ENCODE results near the gene TREML1. TPM values are rescaled to one million over a fixed set of nuclear protein-coding genes. Genes with fewer than 3 reads are reported as not detected.

Gene TREML1
- total RNA-seq: 1 to 10 TPM in 3 of 9 donors, under 1 TPM in 4, not detected in 2; 0.28 to 2.5 (median 0.68) TPM
- polyA plus RNA-seq: 1 to 10 TPM in 2 of 3 donors, under 1 TPM in 1; 0.42 to 4.7 (median 3.2) TPM
- long read RNA-seq, donor 1: 0 reads
- long read RNA-seq, donor 2, partial matches to known transcripts: 0 of 1 reads
- long read RNA-seq, donor 2, other reads (novel, unspliced or antisense): 0 of 1 reads
- long read RNA-seq, donor 3, partial matches to known transcripts: 0 of 1 reads
- long read RNA-seq, donor 3, other reads (novel, unspliced or antisense): 0 of 1 reads
- long read RNA-seq, donor 4: 0 reads
- long read RNA-seq, donor 5: 0 reads
- long read RNA-seq, donor 6: 0 reads
- long read RNA-seq, donor 7, partial matches to known transcripts: 0 of 1 reads
- long read RNA-seq, donor 7, other reads (novel, unspliced or antisense): 0 of 1 reads
- long read RNA-seq, donor 8, partial matches to known transcripts: 0 of 1 reads
- long read RNA-seq, donor 8, other reads (novel, unspliced or antisense): 0 of 1 reads
- long read RNA-seq, donor 9: 0 reads
- long read RNA-seq, donor 10: 0 reads

- H3K4me3 ChIP-seq: no peak within 1 kb of the TSS
- 63 to 79% (median 69%) methylated on average over 3 to 5 of the region's 5 CpGs for WGBS, 4 donors
- intact Hi-C loops (cut with DNase I): no loop called here
- TF ChIP-seq CTCF (IDR thresholded peaks at IDR 0.05): no peak
- TF ChIP-seq POLR2A (IDR thresholded peaks at IDR 0.05): no peak
- H3K27me3 ChIP-seq: no peaks in the 10 kb centered on the region
- H3K4me1 ChIP-seq (replicated peaks in 1 of 2): peaks cover 0 to 4% of the 10 kb centered on the region in 2 donors
- no peaks in the 10 kb centered on the region for H3K9me3 ChIP-seq (replicated peaks in 1 of 3)
- DNase-seq: no peak
- no peak within 1 kb of the TSS for H3K27ac ChIP-seq
- no peaks in the 10 kb centered on the region for H3K36me3 ChIP-seq (replicated peaks in 1 of 2)
Observed at GRCh38 chr6:41153992-41154625, at the start of gene TREML1. TSS of gene TREML1 (minus strand) at chr6:41154347. CDS start at chr6:41154288, 59 bp downstream.

- WGBS, 4 donors: 59 to 69% (median 63%) methylated on average over 8 of the region's 8 CpGs
- no peaks in the 10 kb centered on the region for H3K4me1 ChIP-seq (replicated peaks in 1 of 2)
- no peak overlapping the region for H3K4me3 ChIP-seq
- no peaks in the 10 kb centered on the region for H3K36me3 ChIP-seq (replicated peaks in 1 of 2)
- intact Hi-C loops (cut with DNase I): no loop called here
- H3K9me3 ChIP-seq (replicated peaks in 1 of 3): no peaks in the 10 kb centered on the region
- peaks cover 6% of the 10 kb centered on the region for H3K27me3 ChIP-seq
- H3K27ac ChIP-seq: no peak overlapping the region
- TF ChIP-seq POLR2A (IDR thresholded peaks at IDR 0.05): no peak
- TF ChIP-seq CTCF (IDR thresholded peaks at IDR 0.05): no peak
- no peak for DNase-seq
Observed at GRCh38 chr6:41201764-41202173, 47.6 kb upstream of the TREML1 start.

GRCh38 chr6:41200901-41201763, 47.0 kb upstream of the TREML1 start, which contains the start of gene TREML2:
TSS of gene TREML2 (minus strand) at chr6:41201149. CDS start at chr6:41201008, 141 bp downstream.
- 70 to 89% (median 73%) methylated on average over 2 to 12 of the region's 12 CpGs for WGBS, 4 donors
- no peak for DNase-seq
- H3K27ac ChIP-seq: peak within 1 kb of the TSS in 1 of 5 donors; percentile 3
- no peak within 1 kb of the TSS for H3K4me3 ChIP-seq
- no peaks in the 10 kb centered on the region for H3K4me1 ChIP-seq (replicated peaks in 1 of 2)
- peaks cover 6% of the 10 kb centered on the region for H3K27me3 ChIP-seq
- TF ChIP-seq CTCF (IDR thresholded peaks at IDR 0.05): no peak
- no peak for TF ChIP-seq POLR2A (IDR thresholded peaks at IDR 0.05)
- H3K9me3 ChIP-seq (replicated peaks in 1 of 3): no peaks in the 10 kb centered on the region
- no peaks in the 10 kb centered on the region for H3K36me3 ChIP-seq (replicated peaks in 1 of 2)
- intact Hi-C loops (cut with DNase I): no loop called here
